Stimulated activated CD4-positive, alpha-beta T cell treated with anti-CD3 and anti-CD28 coated beads, TNF-alpha, amount 100 ng/mL, for 1 hour (primary cell): ENCODE measurements around the gene BCL2L11.
A peak's percentile ranks its signal among the peaks of the same experiment; 100 is the strongest.

Experiments
- DNase-seq, 3 donors: peaks; one replicate each; pipeline ENCODE4 v3.0.0-alpha.2; 2020; ENCODE audit warnings: low read depth in 3 of 3, low spot score in 1 of 3

Gene BCL2L11

GRCh38 chr2:111117598-111118480 is 2.9 kb upstream of the BCL2L11 start:
- DNase-seq: no peak

- DNase-seq: no peak
Measured at GRCh38 chr2:111118481-111118980, 2.2 kb upstream of the BCL2L11 start.

GRCh38 chr2:111118981-111119821 is 1.5 kb upstream of the BCL2L11 start:
- peak in 1 of 3 donors; percentile 26 for DNase-seq

- no peak for DNase-seq
Measured at GRCh38 chr2:111119822-111120252, 877 bp upstream of the BCL2L11 start.

GRCh38 chr2:111121028-111121827 is 514 bp downstream of the BCL2L11 start:
- peak in 1 of 3 donors; percentile 35 for DNase-seq

GRCh38 chr2:111121828-111122630 is 1.3 kb downstream of the BCL2L11 start:
- peak; percentile 34 to 72 (median 53) for DNase-seq

- no peak for DNase-seq
Measured at GRCh38 chr2:111122631-111123421, 2.1 kb downstream of the BCL2L11 start.

GRCh38 chr2:111123751-111124150 is 3.0 kb downstream of the BCL2L11 start:
- no peak for DNase-seq

- no peak for DNase-seq
Measured at GRCh38 chr2:111126581-111126980, 5.9 kb downstream of the BCL2L11 start.

GRCh38 chr2:111127351-111127750 is 6.6 kb downstream of the BCL2L11 start:
- DNase-seq: no peak

GRCh38 chr2:111128096-111128495 is 7.4 kb downstream of the BCL2L11 start:
- no peak for DNase-seq

- DNase-seq: no peak
Measured at GRCh38 chr2:111133603-111134002, 12.9 kb downstream of the BCL2L11 start.

GRCh38 chr2:111134055-111134454 is 13.3 kb downstream of the BCL2L11 start:
- no peak for DNase-seq

- no peak for DNase-seq
Measured at GRCh38 chr2:111135237-111135909, 14.7 kb downstream of the BCL2L11 start.

- DNase-seq: no peak
Measured at GRCh38 chr2:111135910-111136297, 15.2 kb downstream of the BCL2L11 start.

- DNase-seq: no peak
Measured at GRCh38 chr2:111138839-111139238, 18.1 kb downstream of the BCL2L11 start.

- no peak for DNase-seq
Measured at GRCh38 chr2:111139637-111140317, 19.1 kb downstream of the BCL2L11 start.

- no peak for DNase-seq
Measured at GRCh38 chr2:111140815-111141214, 20.1 kb downstream of the BCL2L11 start.
